SK-N-SH (cell line): ENCODE measurements around the gene CDS1. TPM values are rescaled to one million over a fixed set of nuclear protein-coding genes. Genes with fewer than 3 reads are reported as not detected.

Experiments
- CTCF ChIA-PET: fragments of 300-600, 350-600 bp; formaldehyde crosslinking; extraction: SDS; loops from one replicate; lab custom pipeline; 2021; lab: Yijun Ruan, JAX
- POLR2A ChIA-PET: fragments of 350-600 bp; sonication (Branson Sonifier 250); formaldehyde crosslinking; extraction: SDS; loops from one replicate; lab custom pipeline; 2020; ENCODE audit warnings: antibody characterized with exemption, inconsistent platforms; lab: Yijun Ruan, JAX
- DNase-seq: peaks from one replicate; pipeline ENCODE4 v3.0.0; 2012
- H2AFZ ChIP-seq: fragments of 200-600 bp; sonication (generic); 2 replicates; pipeline ENCODE4 v1.8.1; 2016; ENCODE audit warnings: antibody characterized with exemption, mild to moderate bottlenecking, low read depth
- H3F3A ChIP-seq: fragments of 200-600 bp; sonication (generic); replicated peaks from 2 replicates; pipeline ENCODE3; 2016; ENCODE audit warnings: antibody characterized with exemption, mild to moderate bottlenecking; ENCODE audit not compliant: insufficient read depth
- H3K27ac ChIP-seq, 2 experiments: fragments of 200-500 bp in 1 of 2; fragments of 200-600 bp in 1 of 2; sonication (Bioruptor generic) in 1 of 2; sonication (generic), shearing (Covaris generic) in 1 of 2; 2 replicates each; pipeline versions ENCODE4 v1.5.1 to v1.6.1; 2014 to 2016; ENCODE audit warnings: low read depth in 2 of 2, inconsistent platforms in 1 of 2, low read length in 1 of 2, mild to moderate bottlenecking in 1 of 2, mixed read lengths in 1 of 2
- H3K27me3 ChIP-seq: fragments of 200-600 bp; sonication (generic), shearing (Covaris generic); 2 replicates; pipeline ENCODE4 v1.6.1; 2016; ENCODE audit warnings: mixed run types; ENCODE audit not compliant: insufficient read depth
- H3K36me3 ChIP-seq, 2 experiments: fragments of 200-500 bp in 1 of 2; fragments of 200-600 bp in 1 of 2; sonication (Bioruptor generic) in 1 of 2; sonication (generic) in 1 of 2; replicated peaks in 1 of 2; 2 replicates each; pipeline versions ENCODE3 to v1.5.1; 2014 to 2016; ENCODE audit warnings: low read length in 1 of 2, mild to moderate bottlenecking in 1 of 2; ENCODE audit not compliant: insufficient read depth in 2 of 2, control insufficient read depth in 1 of 2
- H3K4me1 ChIP-seq, 2 experiments: fragments of 200-500 bp in 1 of 2; fragments of 200-600 bp in 1 of 2; sonication (Bioruptor generic) in 1 of 2; sonication (generic), shearing (Covaris generic) in 1 of 2; 2 replicates each; pipeline versions ENCODE4 v1.5.1 to v1.6.1; 2014 to 2016; ENCODE audit warnings: low read depth in 1 of 2, low read length in 1 of 2, mixed run types in 1 of 2; ENCODE audit not compliant: insufficient read depth in 2 of 2, control insufficient read depth in 1 of 2
- H3K4me2 ChIP-seq: fragments of 200-600 bp; sonication (generic), shearing (Covaris generic); 2 replicates; pipeline ENCODE4 v1.6.1; 2017; ENCODE audit warnings: mixed run types
- H3K4me3 ChIP-seq, 2 experiments: fragments of 200-500 bp in 1 of 2; fragments of 200-600 bp in 1 of 2; sonication (Bioruptor generic) in 1 of 2; sonication (generic), shearing (Covaris generic) in 1 of 2; 2 replicates each; pipeline versions ENCODE4 v1.5.1 to v1.8.1; 2014 to 2016; ENCODE audit warnings: low read depth in 2 of 2, inconsistent platforms in 1 of 2, low read length in 1 of 2, mild to moderate bottlenecking in 1 of 2, mixed read lengths in 1 of 2, moderate library complexity in 1 of 2
- H3K79me2 ChIP-seq: fragments of 200-600 bp; sonication (generic); 2 replicates; pipeline ENCODE4 v1.8.1; 2017; ENCODE audit warnings: mild to moderate bottlenecking; ENCODE audit not compliant: insufficient read depth
- H3K9ac ChIP-seq: fragments of 200-600 bp; sonication (generic); 2 replicates; pipeline ENCODE4 v1.6.1; 2017; ENCODE audit warnings: mixed run types
- H3K9me2 ChIP-seq: fragments of 200-600 bp; sonication (generic); 2 replicates; pipeline ENCODE4 v1.6.1; 2017; ENCODE audit warnings: mixed run types
- H3K9me3 ChIP-seq: fragments of 200-600 bp; sonication (generic); 2 replicates; pipeline ENCODE4 v1.6.1; 2017; ENCODE audit warnings: mixed run types, mild to moderate bottlenecking, moderate library complexity
- H4K20me1 ChIP-seq: fragments of 200-600 bp; sonication (generic); 2 replicates; pipeline ENCODE4 v1.6.1; 2017; ENCODE audit warnings: mild to moderate bottlenecking, mixed run types; ENCODE audit not compliant: insufficient read depth
- ELF1 ChIP-seq: IDR thresholded peaks from 2 replicates; pipeline ENCODE4 v1.4.0; 2012
- EP300 ChIP-seq, 2 experiments: IDR thresholded peaks; 2 replicates each; pipeline versions ENCODE4 v1.4.0 to v1.6.1; 2012; ENCODE audit warnings: borderline replicate concordance in 1 of 2, low read depth in 1 of 2, low read length in 1 of 2
- FOSL2 ChIP-seq: IDR thresholded peaks from 2 replicates; pipeline ENCODE4 v1.4.0; 2012; ENCODE audit warnings: low read depth, mild to moderate bottlenecking, moderate library complexity, borderline replicate concordance
- FOXM1 ChIP-seq: IDR thresholded peaks from 2 replicates; pipeline ENCODE4 v1.4.0; 2012; ENCODE audit warnings: low read depth, mild to moderate bottlenecking
- JUND ChIP-seq: IDR thresholded peaks from 2 replicates; pipeline ENCODE4 v1.4.0; 2012
- MEF2A ChIP-seq: IDR thresholded peaks from 2 replicates; pipeline ENCODE4 v1.4.0; 2012; ENCODE audit warnings: low read depth, borderline replicate concordance
- NFIC ChIP-seq: IDR thresholded peaks from 2 replicates; pipeline ENCODE4 v1.4.0; 2012; ENCODE audit warnings: borderline replicate concordance
- NRF1 ChIP-seq: IDR thresholded peaks from 2 replicates; pipeline ENCODE4 v1.6.1; 2012; ENCODE audit warnings: low read depth, mild to moderate bottlenecking, low read length
- PBX3 ChIP-seq: IDR thresholded peaks from 2 replicates; pipeline ENCODE4; 2012
- REST ChIP-seq: IDR thresholded peaks from 2 replicates; pipeline ENCODE4 v1.6.1; 2012; ENCODE audit warnings: mild to moderate bottlenecking, low read depth, low read length, moderate library complexity
- RXRA ChIP-seq: IDR thresholded peaks from 2 replicates; pipeline ENCODE4 v1.4.0; 2012; ENCODE audit warnings: low read depth, mild to moderate bottlenecking, borderline replicate concordance
- SIN3A ChIP-seq: IDR thresholded peaks from 2 replicates; pipeline ENCODE4 v1.6.1; 2012; ENCODE audit warnings: low read depth, mild to moderate bottlenecking, low read length, moderate library complexity, borderline replicate concordance
- TCF12 ChIP-seq: IDR thresholded peaks from 2 replicates; pipeline ENCODE4 v1.4.0; 2012
- TEAD4 ChIP-seq: IDR thresholded peaks from 2 replicates; pipeline ENCODE4 v1.4.0; 2012; ENCODE audit warnings: mild to moderate bottlenecking, borderline replicate concordance; ENCODE audit not compliant: insufficient read depth
- USF2 ChIP-seq: fragments of 150-350 bp; IDR thresholded peaks from 2 replicates; pipeline ENCODE4 v1.6.1; 2017; ENCODE audit warnings: antibody characterized with exemption, low read length, low read depth, borderline replicate concordance
- ZBTB33 ChIP-seq: IDR thresholded peaks from 2 replicates; pipeline ENCODE4 v1.4.0; 2012; ENCODE audit warnings: low read depth, borderline replicate concordance
- WGBS: methylation state at CpG from one replicate; pipeline ENCODE4 v1.1.6; 2017; ENCODE audit warnings: low lambda C conversion rate; 5-methylcytosine and 5-hydroxymethylcytosine counted together
- polyA plus RNA-seq, 3 experiments: library from polyadenylated mRNA; depleted of rRNA; stranded (reverse); fragments of >200 nt; gene quantifications; 2 replicates each; pipeline ENCODE4 v1.2.3, GENCODE V29; 2012

CDS1 gene
- polyA plus RNA-seq, 1 of the 3 experiments (the other 2 are of a cell fraction) = 0.02 TPM

- Histone ChIP-seq H3K27me3 (no peaks in the 10 kb centered on the region), H3K27ac (peak overlapping the region; percentile 6 to 80; a peak in 3 of 4 replicates), H3F3A (peaks cover 30% of the 10 kb centered on the region), H3K36me3 (peaks cover 58 to 69% of the 10 kb centered on the region in 2 experiments), H2AFZ (no peak overlapping the region), H3K4me2 (peak overlapping the region; percentile 78), H3K9me3 (no peaks in the 10 kb centered on the region), H3K79me2 (no peaks in the 10 kb centered on the region), H4K20me1 (peaks cover 3% of the 10 kb centered on the region; the same call in 1 of the 2 replicates), H3K9me2 (no peaks in the 10 kb centered on the region), H3K4me3 (peak overlapping the region in 1 of 2 experiments; percentile 25; a peak in 2 of 4 replicates), H3K4me1 (peaks cover 0 to 31% of the 10 kb centered on the region in 2 experiments; a peak in 3 of 4 replicates), H3K9ac (no peak overlapping the region; the same call in 1 of the 2 replicates)
- DNase-seq = no peak
- ChIA-PET POLR2A (no interaction called here), CTCF (no interaction called here)
- WGBS = 0% methylated on average over 1 of the region's 1 CpG
- peak; percentile 80; the same call in 1 of the 2 replicates for TF ChIP-seq NFIC
- TF ChIP-seq PBX3 = peak; percentile 82
- peak; percentile 44; the same call in 1 of the 2 replicates for TF ChIP-seq SIN3A
- no peak for TF ChIP-seq NRF1
- TF ChIP-seq TCF12 = peak; percentile 83
- peak; percentile 77; the same call in 1 of the 2 replicates for TF ChIP-seq TEAD4
- TF ChIP-seq ZBTB33 = peak; percentile 60; the same call in 1 of the 2 replicates
- TF ChIP-seq ELF1 = no peak
- peak; percentile 41; the same call in 1 of the 2 replicates for TF ChIP-seq RXRA
- peak; percentile 68; the same call in 1 of the 2 replicates for TF ChIP-seq FOXM1
- TF ChIP-seq FOSL2 = peak; percentile 95
- TF ChIP-seq MEF2A = no peak
- peak in 1 of 2 experiments; percentile 87; a peak in 1 of 4 replicates for TF ChIP-seq EP300 (IDR thresholded peaks at IDR 0.05; ENCODE audit: borderline replicate concordance in 1 of 2, low read depth in 1 of 2, low read length in 1 of 2)
- TF ChIP-seq JUND = peak; percentile 91
- no peak for TF ChIP-seq REST
- no peak for TF ChIP-seq USF2
Observed at GRCh38 chr4:84691170-84691691, 108.3 kb downstream of the CDS1 start.
